ENCODE results near the gene SPAG16.

DNA sequence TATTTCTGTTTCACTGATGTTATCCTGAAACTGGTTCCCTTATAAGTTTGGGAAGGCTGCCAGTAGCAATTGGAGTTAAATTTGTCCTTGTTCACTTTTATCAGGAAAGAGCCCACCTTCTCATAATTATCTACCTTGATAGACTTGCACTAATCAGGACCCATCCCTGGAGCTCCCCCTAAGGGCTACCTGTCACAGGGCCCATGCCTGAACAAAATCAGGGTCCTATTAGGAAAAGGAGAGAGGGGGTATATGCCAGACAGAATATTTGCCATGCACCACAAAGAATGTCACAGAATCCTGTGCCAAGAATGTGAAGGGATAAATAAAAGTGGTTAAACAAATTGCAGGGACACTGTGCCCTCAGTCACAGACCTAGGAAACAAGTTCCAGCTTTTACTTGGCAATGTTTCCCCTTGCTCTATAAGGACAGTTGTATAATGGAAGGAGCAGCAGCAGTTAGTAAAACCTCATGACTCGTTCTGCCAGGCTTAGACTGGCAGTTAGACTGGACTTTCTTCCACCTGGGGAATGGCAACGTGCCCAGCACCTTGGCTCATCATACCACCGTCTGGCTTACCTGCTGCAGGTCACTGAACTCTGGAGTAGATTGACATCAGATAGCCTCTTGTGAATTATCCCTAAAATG is 1094.3 kb downstream of the SPAG16 start:
- TF ChIP-seq SUZ12 (IDR thresholded peaks at IDR 0.05; ENCODE audit: extremely low read depth, insufficient read depth, insufficient read length): no peak
- no peak for TF ChIP-seq ZNF274 (IDR thresholded peaks at IDR 0.05; ENCODE audit: low read depth, low read length)

Measured in NT2/D1 (cell line).